ENCODE measurements around the gene GJD4. TPM values are rescaled to one million over a fixed set of nuclear protein-coding genes. Genes with fewer than 3 reads are reported as not detected.

The GJD4 gene
- total and polyA plus RNA-seq, 2 donors (not counting 1 experiment from before 2014, with no cell fraction given): not detected

GRCh38 chr10:35574924-35575352 lies 30.2 kb upstream of the GJD4 start:
- no peak overlapping the region for H3K27ac Mint-ChIP-seq
- no peaks in the 10 kb centered on the region for H3K9me3 Mint-ChIP-seq (ENCODE audit: insufficient read depth)
- Histone ChIP-seq H3K9ac (ENCODE audit: low read length) (no peak overlapping the region), H3K36me3 (replicated peaks in 1 of 2; ENCODE audit: control extremely low read depth in 1 of 2, control insufficient read depth in 1 of 2, extremely low read depth in 1 of 2, insufficient read depth in 2 of 2, low read length in 1 of 2) (peaks cover 0 to 3% of the 10 kb centered on the region in 2 experiments), H2AFZ (ENCODE audit: insufficient read depth, low read depth, low read length, poor library complexity, severe bottlenecking) (no peak overlapping the region), H3K9me3 (ENCODE audit: control extremely low read depth in 1 of 3, control insufficient read depth in 2 of 3, insufficient read depth in 1 of 3, low read length in 2 of 3) (peaks cover 0 to 11% (median 0%) of the 10 kb centered on the region in 3 donors), H3K4me3 (ENCODE audit: control extremely low read depth in 1 of 5, extremely low read depth in 1 of 5, insufficient read depth in 1 of 5, low read depth in 2 of 5, low read length in 4 of 5) (no peak overlapping the region), H4K20me1 (ENCODE audit: control insufficient read depth, insufficient read depth, low read length, poor library complexity, severe bottlenecking) (no peaks in the 10 kb centered on the region), H3K4me2 (replicated peaks; ENCODE audit: low read depth, low read length, poor library complexity, severe bottlenecking) (no peak overlapping the region), H3K27me3 (replicated peaks in 1 of 4; ENCODE audit: control extremely low read depth in 1 of 4, control insufficient read depth in 3 of 4, insufficient read depth in 4 of 4, low read length in 3 of 4) (no peaks in the 10 kb centered on the region), H3K4me1 (ENCODE audit: control insufficient read depth in 2 of 2, insufficient read depth in 2 of 2, low read length in 2 of 2) (no peaks in the 10 kb centered on the region), H3K79me2 (ENCODE audit: control insufficient read depth, insufficient read depth, low read length) (no peaks in the 10 kb centered on the region), H3K27ac (ENCODE audit: low read length in 2 of 2) (no peak overlapping the region)
- ATAC-seq (ENCODE audit: low read depth): no peak
- DNase-seq: no peak
- TF ChIP-seq CTCF (IDR thresholded peaks at IDR 0.05): no peak
- TF ChIP-seq EZH2 (IDR thresholded peaks at IDR 0.05; ENCODE audit: borderline replicate concordance, insufficient read depth, low read depth, low read length, poor library complexity, severe bottlenecking): no peak
- H3K4me1 Mint-ChIP-seq: no peaks in the 10 kb centered on the region
- WGBS (ENCODE audit: insufficient coverage): 90% methylated on average over 7 of the region's 9 CpGs
- no peak overlapping the region for H3K4me3 Mint-ChIP-seq
- ChIA-PET POLR2A (no interaction called here), CTCF (interaction anchor here (2.2 kb wide), 1 partner anchor 11 kb away, joined by 12 read pairs; no protein-coding TSS in a partner anchor)
- H3K27me3 Mint-ChIP-seq: no peaks in the 10 kb centered on the region
- intact Hi-C loops (cut with micrococcal nuclease): no loop called here

GRCh38 chr10:35575640-35576039 lies 29.5 kb upstream of the GJD4 start:
- H3K9ac ChIP-seq (ENCODE audit: low read length): no peak overlapping the region
- no peak overlapping the region for H3K4me2 ChIP-seq (replicated peaks; ENCODE audit: low read depth, low read length, poor library complexity, severe bottlenecking)
- Mint-ChIP-seq H3K4me1 (no peaks in the 10 kb centered on the region), H3K27ac (no peak overlapping the region), H3K27me3 (no peaks in the 10 kb centered on the region), H3K9me3 (ENCODE audit: insufficient read depth) (no peaks in the 10 kb centered on the region), H3K4me3 (no peak overlapping the region)
- no peaks in the 10 kb centered on the region for H3K27me3 ChIP-seq (replicated peaks in 1 of 4; ENCODE audit: control extremely low read depth in 1 of 4, control insufficient read depth in 3 of 4, insufficient read depth in 4 of 4, low read length in 3 of 4)
- WGBS (ENCODE audit: insufficient coverage): 100% methylated on average over 7 of the region's 9 CpGs
- H3K4me1 ChIP-seq (ENCODE audit: control insufficient read depth in 2 of 2, insufficient read depth in 2 of 2, low read length in 2 of 2): no peaks in the 10 kb centered on the region
- H2AFZ ChIP-seq (ENCODE audit: insufficient read depth, low read depth, low read length, poor library complexity, severe bottlenecking): no peak overlapping the region
- ATAC-seq (ENCODE audit: low read depth) (no peak), DNase-seq (no peak)
- H3K9me3 ChIP-seq (ENCODE audit: control extremely low read depth in 1 of 3, control insufficient read depth in 2 of 3, insufficient read depth in 1 of 3, low read length in 2 of 3): peaks cover 0 to 11% (median 0%) of the 10 kb centered on the region in 3 donors
- H3K4me3 ChIP-seq (ENCODE audit: control extremely low read depth in 1 of 5, extremely low read depth in 1 of 5, insufficient read depth in 1 of 5, low read depth in 2 of 5, low read length in 4 of 5): no peak overlapping the region
- peaks cover 0 to 1% of the 10 kb centered on the region in 2 experiments for H3K36me3 ChIP-seq (replicated peaks in 1 of 2; ENCODE audit: control extremely low read depth in 1 of 2, control insufficient read depth in 1 of 2, extremely low read depth in 1 of 2, insufficient read depth in 2 of 2, low read length in 1 of 2)
- no peaks in the 10 kb centered on the region for H4K20me1 ChIP-seq (ENCODE audit: control insufficient read depth, insufficient read depth, low read length, poor library complexity, severe bottlenecking)
- POLR2A ChIA-PET: no interaction called here
- no peak overlapping the region for H3K27ac ChIP-seq (ENCODE audit: low read length in 2 of 2)
- no peaks in the 10 kb centered on the region for H3K79me2 ChIP-seq (ENCODE audit: control insufficient read depth, insufficient read depth, low read length)
- no peak for TF ChIP-seq EZH2 (IDR thresholded peaks at IDR 0.05; ENCODE audit: borderline replicate concordance, insufficient read depth, low read depth, low read length, poor library complexity, severe bottlenecking)
- TF ChIP-seq CTCF (IDR thresholded peaks at IDR 0.05): no peak
- intact Hi-C loops (cut with micrococcal nuclease): no loop called here
- CTCF ChIA-PET: interaction anchor here (1.8 kb wide), 1 partner anchor 12 kb away, joined by 5 read pairs; no protein-coding TSS in a partner anchor
